NCI-H524 (cell line): Measurements from ENCODE around the gene SPATA33.

Source experiments
- DNase-seq, 2 experiments: peaks; one replicate each; lab custom pipeline; 2025; lab: John Stamatoyannopoulos, UW

Gene SPATA33

GRCh38 chr16:89657442-89658220 is at the start of gene SPATA33, which contains the start of gene CHMP1A:
Gene SPATA33, plus strand, starts transcription at chr16:89657836. Its CDS starts 76 bp downstream, at chr16:89657912.
Gene CHMP1A, minus strand, starts transcription at chr16:89657708. Its CDS starts 120 bp downstream, at chr16:89657588.
- peak; percentile 76 to 91 for DNase-seq

GRCh38 chr16:89607937-89608740 is 49.5 kb upstream of the SPATA33 start:
- no peak for DNase-seq

- DNase-seq: no peak
These were observed 47.6 kb upstream of the SPATA33 start for GRCh38 chr16:89610108-89610453.

GRCh38 chr16:89612415-89613166 is 45.0 kb upstream of the SPATA33 start:
- peak; percentile 83 to 93 for DNase-seq

GRCh38 chr16:89613231-89613953 is 44.2 kb upstream of the SPATA33 start, which contains the start of gene DPEP1:
Gene DPEP1, plus strand, starts transcription at chr16:89613642. Its CDS starts 16,769 bp downstream, at chr16:89630411.
- DNase-seq: peak; percentile 74 to 82

GRCh38 chr16:89613954-89614459 is 43.6 kb upstream of the SPATA33 start:
- no peak for DNase-seq

- no peak for DNase-seq
These were observed 42.5 kb upstream of the SPATA33 start for GRCh38 chr16:89615176-89615575.

- DNase-seq: no peak
These were observed 42.0 kb upstream of the SPATA33 start for GRCh38 chr16:89615596-89616090.

GRCh38 chr16:89616623-89617022 is 41.0 kb upstream of the SPATA33 start:
- no peak for DNase-seq

- DNase-seq: no peak
These were observed 40.6 kb upstream of the SPATA33 start for GRCh38 chr16:89617036-89617435.

GRCh38 chr16:89618109-89618998 is 39.3 kb upstream of the SPATA33 start:
- DNase-seq: no peak

- no peak for DNase-seq
These were observed 37.8 kb upstream of the SPATA33 start for GRCh38 chr16:89619840-89620239.

GRCh38 chr16:89620406-89620841 is 37.2 kb upstream of the SPATA33 start:
- DNase-seq: no peak

GRCh38 chr16:89621136-89621697 is 36.4 kb upstream of the SPATA33 start:
- DNase-seq: no peak

GRCh38 chr16:89621698-89622409 is 35.8 kb upstream of the SPATA33 start:
- no peak for DNase-seq

GRCh38 chr16:89623511-89624261 is 34.0 kb upstream of the SPATA33 start:
- DNase-seq: no peak

GRCh38 chr16:89624777-89625761 is 32.6 kb upstream of the SPATA33 start:
- DNase-seq: no peak
